Neuron (in vitro differentiated cells): ENCODE data around the gene RWDD1.

ENCODE experiments used
- H2AFZ ChIP-seq: one replicate; pipeline ENCODE4 v1.6.1; 2013; ENCODE audit warnings: low read depth, mild to moderate bottlenecking, inconsistent platforms, low read length, moderate library complexity
- H3K27me3 ChIP-seq: one replicate; pipeline ENCODE4 v1.6.1; 2013; ENCODE audit warnings: low read length; ENCODE audit not compliant: insufficient read depth
- H3K36me3 ChIP-seq: one replicate; pipeline ENCODE4 v1.6.1; 2013; ENCODE audit warnings: low read length; ENCODE audit not compliant: insufficient read depth
- H3K4me1 ChIP-seq: one replicate; pipeline ENCODE4 v1.6.1; 2013; ENCODE audit warnings: low read length; ENCODE audit not compliant: insufficient read depth
- H3K4me3 ChIP-seq: 2 replicates; pipeline ENCODE4 v1.5.1; 2013; ENCODE audit warnings: mild to moderate bottlenecking, low read length, moderate library complexity
- H3K9me3 ChIP-seq: one replicate; pipeline ENCODE4 v1.6.1; 2013; ENCODE audit warnings: low read length

Gene RWDD1

DNA sequence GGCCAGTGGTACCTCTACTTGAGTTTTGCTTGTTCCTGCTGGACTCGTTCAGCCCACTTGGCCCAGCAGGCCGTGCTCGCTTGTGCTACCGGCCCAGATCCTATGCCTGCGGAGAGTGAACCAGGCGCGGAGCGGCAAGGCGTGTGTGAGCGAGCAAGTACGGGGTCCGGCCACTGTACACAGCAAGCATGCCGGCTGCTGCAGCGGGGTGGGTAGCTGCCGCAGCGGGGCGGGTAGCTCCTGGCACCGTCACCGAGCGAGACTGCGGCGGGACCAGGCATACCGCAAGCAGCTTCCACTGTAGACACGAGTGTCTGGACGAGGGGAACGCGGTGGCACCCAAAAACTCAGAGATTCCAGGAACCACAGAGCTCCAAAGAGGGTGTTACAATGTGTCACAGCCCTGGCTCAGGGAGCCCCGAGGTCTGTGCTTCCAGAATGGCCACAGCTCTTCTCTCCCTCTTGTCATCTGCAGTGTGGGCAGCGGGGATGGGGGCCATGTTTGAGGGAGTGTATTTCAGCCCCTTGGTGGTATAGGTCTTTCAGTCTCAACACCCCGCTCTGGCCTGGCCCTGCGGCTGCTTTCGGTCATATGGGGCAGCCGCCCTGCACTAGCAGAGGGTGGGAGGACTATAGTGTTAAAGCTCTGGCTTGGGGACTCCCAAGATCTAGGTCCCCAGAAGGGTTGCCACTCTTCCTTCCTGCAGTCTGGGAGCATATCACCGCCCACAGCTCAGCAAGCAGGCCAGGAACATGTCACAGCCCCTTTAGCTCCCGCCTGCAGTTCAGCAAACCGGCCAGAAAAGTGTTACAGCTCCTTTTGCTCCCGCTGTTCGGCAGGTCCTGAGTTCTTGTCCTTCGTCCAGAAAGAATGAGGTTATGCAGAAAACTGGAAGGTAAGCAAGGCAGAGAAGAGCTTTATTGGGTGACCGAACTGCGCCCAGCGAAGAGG, 6.1 kb upstream of the RWDD1 start:
- H3K9me3 ChIP-seq: no peaks in the 10 kb centered on the region
- H3K4me3 ChIP-seq: no peak overlapping the region
- H3K27me3 ChIP-seq: no peaks in the 10 kb centered on the region
- no peaks in the 10 kb centered on the region for H3K36me3 ChIP-seq
- peaks cover 6% of the 10 kb centered on the region for H3K4me1 ChIP-seq
- no peak overlapping the region for H2AFZ ChIP-seq

DNA sequence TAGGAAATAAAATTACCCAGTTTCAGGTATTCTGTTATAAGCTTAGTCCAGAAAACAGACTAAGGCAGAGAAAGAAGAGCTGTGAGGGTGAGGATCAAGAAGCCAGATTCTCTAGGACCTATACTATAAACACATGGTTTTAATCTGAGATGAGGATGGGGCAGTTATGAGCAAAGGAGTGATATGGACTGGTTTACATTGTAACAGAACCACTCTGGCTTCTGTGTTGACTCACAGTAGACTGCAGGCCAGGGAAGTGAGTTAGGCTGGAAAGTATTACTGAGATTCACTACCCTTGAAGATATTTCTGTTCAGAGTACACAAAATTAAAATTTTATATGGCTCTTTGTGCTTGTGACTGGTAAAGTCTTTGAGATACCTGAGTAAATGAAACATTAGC, 3.2 kb upstream of the RWDD1 start:
- peaks cover 15% of the 10 kb centered on the region for H3K4me1 ChIP-seq
- H3K36me3 ChIP-seq: no peaks in the 10 kb centered on the region
- no peak overlapping the region for H3K4me3 ChIP-seq
- no peak overlapping the region for H2AFZ ChIP-seq
- H3K9me3 ChIP-seq: no peaks in the 10 kb centered on the region
- H3K27me3 ChIP-seq: no peaks in the 10 kb centered on the region

DNA sequence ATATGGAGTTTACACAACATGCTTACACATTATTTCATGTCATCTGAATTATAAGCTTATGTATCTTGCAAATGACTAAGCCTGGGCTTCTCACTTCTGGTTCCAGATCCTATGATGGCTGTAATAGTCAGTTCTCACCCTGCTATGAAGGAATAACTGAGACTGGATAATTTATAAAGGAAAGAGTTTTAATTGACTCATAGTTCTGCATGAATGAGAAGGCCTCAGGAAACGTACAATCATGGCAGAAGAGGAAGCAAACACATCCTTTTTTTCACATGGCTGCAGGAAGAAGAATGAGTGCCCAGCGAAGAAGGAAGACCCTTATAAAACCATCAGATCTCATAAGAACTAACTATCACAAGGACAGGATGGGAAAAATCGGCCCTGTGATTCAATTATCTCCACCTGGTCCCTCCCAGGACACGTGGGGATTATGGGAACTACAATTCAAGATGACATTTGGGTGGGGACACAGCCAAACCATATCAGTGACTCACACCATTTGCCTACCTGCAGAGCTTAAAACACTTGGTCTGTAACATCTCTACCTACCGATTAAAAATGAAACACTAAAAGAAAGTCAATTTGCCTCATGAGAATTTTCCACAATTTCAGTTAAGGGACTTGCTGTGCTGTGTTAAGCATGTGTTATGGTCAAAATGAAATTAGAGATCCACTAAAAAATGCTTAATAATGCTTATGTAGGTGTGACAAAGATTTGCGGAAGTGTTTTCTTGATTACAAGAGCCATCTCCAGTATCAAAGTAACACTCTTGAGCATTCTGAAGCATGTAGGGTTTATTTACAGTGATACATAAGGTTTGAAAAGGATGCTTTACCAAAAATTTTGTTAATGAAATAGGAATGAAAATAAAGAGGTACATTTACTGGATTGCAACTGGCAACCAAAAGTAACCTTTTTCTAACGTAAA, 2.2 kb upstream of the RWDD1 start:
- Histone ChIP-seq H3K4me3 (peak overlapping the region; percentile 9), H3K9me3 (no peaks in the 10 kb centered on the region), H3K27me3 (no peaks in the 10 kb centered on the region), H3K36me3 (peaks cover 3% of the 10 kb centered on the region), H2AFZ (no peak overlapping the region), H3K4me1 (peaks cover 18% of the 10 kb centered on the region)

DNA sequence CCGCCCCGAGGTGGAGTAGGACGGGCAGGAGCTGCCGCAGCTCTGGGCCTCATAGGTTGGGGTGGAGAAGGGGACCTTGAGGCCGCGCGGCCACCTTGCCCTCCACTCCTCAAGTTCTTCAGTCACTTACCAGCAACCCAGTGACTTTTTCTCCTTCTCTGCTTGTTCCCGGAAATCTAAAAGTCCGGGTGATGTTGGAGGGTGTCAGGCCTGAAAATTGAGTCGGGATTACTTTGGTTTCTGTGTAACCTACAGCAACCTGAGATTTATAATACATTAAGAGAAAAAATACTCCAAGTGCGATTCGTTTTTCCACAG, 338 bp downstream of the RWDD1 start:
- H3K27me3 ChIP-seq: no peaks in the 10 kb centered on the region
- peaks cover 19% of the 10 kb centered on the region for H3K36me3 ChIP-seq
- H3K4me1 ChIP-seq: peaks cover 18% of the 10 kb centered on the region
- H3K4me3 ChIP-seq: peak overlapping the region; percentile 95
- H3K9me3 ChIP-seq: no peaks in the 10 kb centered on the region
- peak overlapping the region; percentile 46 for H2AFZ ChIP-seq

DNA sequence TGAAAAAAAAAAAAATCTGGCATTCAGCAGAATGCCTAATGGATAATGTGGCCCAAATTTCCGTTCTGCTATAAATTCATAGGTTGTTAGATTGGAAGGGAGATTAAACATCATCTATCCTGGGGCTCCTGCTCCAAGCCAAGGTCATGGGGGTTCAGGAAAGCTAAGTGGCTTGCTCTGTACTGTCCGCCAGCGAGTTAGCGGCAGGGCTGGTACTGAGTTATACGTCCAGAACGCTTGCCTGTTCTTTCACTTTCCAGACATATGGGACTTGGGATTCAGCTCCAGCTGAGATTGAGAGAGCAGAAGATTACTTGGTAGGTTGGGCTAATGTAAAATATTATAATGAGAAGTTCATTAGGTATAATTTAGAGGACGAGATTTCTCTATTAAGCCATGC, 858 bp downstream of the RWDD1 start:
- Histone ChIP-seq H3K4me3 (peak overlapping the region; percentile 95), H2AFZ (peak overlapping the region; percentile 46), H3K36me3 (peaks cover 24% of the 10 kb centered on the region), H3K4me1 (peaks cover 18% of the 10 kb centered on the region), H3K9me3 (no peaks in the 10 kb centered on the region), H3K27me3 (no peaks in the 10 kb centered on the region)

DNA sequence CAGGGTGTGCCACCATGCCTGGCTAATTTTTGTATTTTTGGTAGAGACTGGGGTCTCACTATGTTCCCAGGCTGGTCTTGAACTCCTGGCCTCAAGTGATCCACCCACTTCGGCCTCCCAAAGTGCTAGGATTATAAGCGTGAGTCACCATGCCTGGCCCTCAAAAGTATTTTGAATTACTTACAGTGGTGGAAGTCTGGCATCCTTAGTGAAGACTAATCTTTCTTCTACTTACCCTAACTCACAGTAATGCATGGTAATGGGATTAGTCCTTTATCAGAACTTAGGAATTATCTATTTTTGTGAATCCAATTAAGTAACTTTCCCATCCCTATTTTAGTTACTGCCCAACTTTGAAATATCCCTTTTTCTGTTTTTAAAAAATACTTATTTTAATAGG, 3.9 kb downstream of the RWDD1 start:
- H3K36me3 ChIP-seq: peaks cover 36% of the 10 kb centered on the region
- H2AFZ ChIP-seq: no peak overlapping the region
- no peaks in the 10 kb centered on the region for H3K27me3 ChIP-seq
- no peaks in the 10 kb centered on the region for H3K9me3 ChIP-seq
- H3K4me3 ChIP-seq: no peak overlapping the region
- peaks cover 11% of the 10 kb centered on the region for H3K4me1 ChIP-seq

DNA sequence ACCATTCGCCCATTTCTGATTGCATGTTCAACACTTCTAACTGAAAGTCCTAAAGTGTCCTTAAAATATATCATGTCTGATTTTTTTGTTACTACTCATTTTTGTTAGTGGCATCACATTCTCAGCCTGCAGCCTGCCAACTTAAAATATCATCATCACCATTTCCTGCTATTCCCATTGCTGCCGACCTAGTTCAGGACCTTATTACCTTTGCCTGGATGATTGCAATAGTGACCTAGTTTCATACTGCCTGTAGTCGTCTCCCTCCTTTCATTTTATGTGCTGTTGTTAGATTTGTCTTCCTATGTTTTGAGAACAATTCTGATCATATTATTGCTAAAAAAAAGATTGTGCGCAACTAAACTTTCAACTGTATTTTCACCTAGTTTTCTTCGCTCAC, 6.2 kb downstream of the RWDD1 start:
- H3K4me1 ChIP-seq: peaks cover 9% of the 10 kb centered on the region
- H3K27me3 ChIP-seq: no peaks in the 10 kb centered on the region
- no peaks in the 10 kb centered on the region for H3K9me3 ChIP-seq
- H3K36me3 ChIP-seq: peaks cover 48% of the 10 kb centered on the region
- no peak overlapping the region for H2AFZ ChIP-seq
- H3K4me3 ChIP-seq: no peak overlapping the region

DNA sequence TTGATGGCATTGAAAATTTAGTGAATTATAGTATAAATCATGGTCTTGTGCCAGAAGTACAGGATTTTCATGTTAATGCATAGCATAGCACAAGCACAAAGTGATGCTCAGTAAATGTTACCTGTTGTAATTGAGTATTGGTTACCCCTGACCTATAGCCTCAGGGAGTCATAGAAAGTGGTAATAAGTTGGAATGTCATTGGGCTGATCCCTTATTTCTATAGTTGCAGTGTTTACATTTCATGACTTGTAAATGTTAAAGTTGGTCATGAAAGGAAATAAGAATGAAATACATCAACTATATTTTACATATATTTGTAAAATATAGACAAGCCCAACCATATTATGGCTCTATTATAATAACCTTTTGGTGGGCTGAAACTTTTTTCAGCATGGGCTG, 7.0 kb downstream of the RWDD1 start:
- H3K4me1 ChIP-seq: peaks cover under 1% of the 10 kb centered on the region
- H3K4me3 ChIP-seq: no peak overlapping the region
- H3K36me3 ChIP-seq: peaks cover 52% of the 10 kb centered on the region
- H3K27me3 ChIP-seq: no peaks in the 10 kb centered on the region
- no peaks in the 10 kb centered on the region for H3K9me3 ChIP-seq
- no peak overlapping the region for H2AFZ ChIP-seq

DNA sequence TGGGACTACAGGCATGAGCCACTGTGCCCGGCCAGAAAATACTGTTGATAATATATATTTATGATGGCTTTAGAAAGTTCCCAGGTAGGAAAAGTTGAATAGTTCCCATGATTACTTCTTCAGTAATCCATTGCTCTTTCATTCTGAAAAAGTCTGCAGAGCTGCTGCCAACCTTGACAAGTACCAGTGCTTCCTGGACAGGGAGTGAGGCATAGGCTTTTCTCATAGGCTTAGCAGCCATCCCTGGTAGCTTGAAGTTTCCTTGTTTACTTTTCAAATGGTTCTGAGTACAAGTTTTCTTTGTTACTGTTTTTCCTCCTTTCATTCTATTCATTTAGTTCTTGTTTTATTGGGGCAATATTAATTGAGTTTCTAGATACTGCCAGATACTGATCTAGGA, 7.8 kb downstream of the RWDD1 start:
- H3K4me3 ChIP-seq: no peak overlapping the region
- no peaks in the 10 kb centered on the region for H3K27me3 ChIP-seq
- no peaks in the 10 kb centered on the region for H3K9me3 ChIP-seq
- peaks cover 51% of the 10 kb centered on the region for H3K36me3 ChIP-seq
- no peak overlapping the region for H2AFZ ChIP-seq
- H3K4me1 ChIP-seq: no peaks in the 10 kb centered on the region

DNA sequence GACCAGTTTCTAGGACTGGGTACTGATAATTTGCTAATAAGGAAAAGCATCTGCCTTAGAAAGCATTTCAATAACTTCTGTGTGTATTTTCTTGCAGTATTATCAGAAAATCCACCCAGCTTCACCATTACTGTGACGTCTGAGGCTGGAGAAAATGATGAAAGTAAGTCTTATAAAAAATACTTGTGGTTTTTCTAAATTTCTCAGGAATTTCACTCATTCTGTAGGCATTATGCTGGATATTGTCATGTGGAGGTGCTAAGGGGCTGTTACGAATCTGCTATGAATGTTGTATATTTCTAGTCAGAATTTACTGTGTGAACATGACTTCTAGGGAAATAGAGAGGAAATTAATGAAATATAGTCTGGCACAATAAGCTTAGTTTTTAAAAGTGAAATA, 8.9 kb downstream of the RWDD1 start:
- H3K9me3 ChIP-seq: no peaks in the 10 kb centered on the region
- no peak overlapping the region for H2AFZ ChIP-seq
- no peak overlapping the region for H3K4me3 ChIP-seq
- H3K4me1 ChIP-seq: no peaks in the 10 kb centered on the region
- peaks cover 50% of the 10 kb centered on the region for H3K36me3 ChIP-seq
- H3K27me3 ChIP-seq: no peaks in the 10 kb centered on the region

DNA sequence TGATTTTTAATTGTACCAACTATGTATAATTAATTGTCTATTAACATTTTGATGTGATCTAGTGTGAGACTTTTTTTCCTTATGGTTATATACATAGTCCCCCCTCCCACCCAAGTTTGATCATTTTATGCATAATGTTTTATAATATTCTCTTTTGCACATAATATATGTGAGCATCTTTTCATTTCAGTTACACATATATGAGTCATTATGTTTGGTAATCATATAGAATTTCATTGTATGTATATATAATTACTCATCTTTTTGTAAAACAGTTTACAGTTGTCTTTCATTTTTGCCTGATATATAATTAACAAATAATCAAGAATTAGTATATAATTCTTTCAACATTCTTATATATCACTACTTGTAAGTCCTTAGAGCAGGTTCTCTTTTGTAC, 15.0 kb downstream of the RWDD1 start:
- Histone ChIP-seq H3K36me3 (peaks cover 64% of the 10 kb centered on the region), H3K4me1 (no peaks in the 10 kb centered on the region), H3K27me3 (no peaks in the 10 kb centered on the region)

DNA sequence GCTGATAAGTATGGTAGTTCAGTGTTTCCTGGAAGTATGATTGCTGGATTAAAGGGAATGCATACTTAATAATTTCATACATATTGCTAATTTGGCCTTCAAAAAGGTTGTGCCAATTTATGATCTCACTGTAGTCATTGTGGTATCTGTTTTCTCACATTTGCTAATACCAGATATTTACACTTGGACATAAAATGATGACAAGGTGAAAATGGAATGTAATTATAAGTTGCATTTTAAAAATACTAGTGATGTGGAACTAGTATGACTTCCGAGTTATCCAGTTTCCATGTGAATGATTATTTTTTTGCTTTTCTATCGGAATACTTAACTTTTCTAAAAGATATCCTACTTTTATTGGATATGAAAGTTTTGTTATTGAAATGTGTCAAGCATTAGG, 15.4 kb downstream of the RWDD1 start:
- Histone ChIP-seq H3K4me3 (no peak overlapping the region), H3K4me1 (no peaks in the 10 kb centered on the region), H3K36me3 (peaks cover 64% of the 10 kb centered on the region), H3K9me3 (no peaks in the 10 kb centered on the region), H3K27me3 (no peaks in the 10 kb centered on the region), H2AFZ (no peak overlapping the region)

More for the DNA sequence above, 15.0 kb downstream of the RWDD1 start:
- no peak overlapping the region for H2AFZ ChIP-seq
- no peak overlapping the region for H3K4me3 ChIP-seq
- no peaks in the 10 kb centered on the region for H3K9me3 ChIP-seq

DNA sequence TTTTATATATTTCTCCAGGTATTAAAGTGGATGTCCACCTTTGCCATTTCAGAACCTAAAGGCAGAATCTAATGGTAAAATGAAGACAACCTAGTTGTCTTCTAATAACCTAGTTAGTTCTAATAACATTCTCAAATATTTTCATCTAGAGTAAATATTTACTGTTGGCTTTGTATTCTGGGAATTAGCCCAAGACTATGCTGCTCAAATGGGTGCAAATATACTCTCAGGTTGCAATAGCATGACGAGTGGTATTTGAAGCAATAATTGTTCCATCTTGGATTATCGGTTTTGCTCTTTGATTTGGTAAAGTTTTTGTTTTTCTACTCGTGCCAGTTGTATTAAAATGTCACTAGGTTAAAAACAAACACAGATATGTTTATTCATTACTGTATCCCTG, 23.9 kb downstream of the RWDD1 start:
- no peak overlapping the region for H3K4me3 ChIP-seq
- no peaks in the 10 kb centered on the region for H3K9me3 ChIP-seq
- H2AFZ ChIP-seq: no peak overlapping the region
- no peaks in the 10 kb centered on the region for H3K27me3 ChIP-seq
- no peaks in the 10 kb centered on the region for H3K4me1 ChIP-seq
- H3K36me3 ChIP-seq: peaks cover 37% of the 10 kb centered on the region
